NCI-H1092 treated with DMSO at 0.1 percent for 48 hours (cell line): ENCODE data around the gene NOA1.
"Not testable (repeated sequence)": the region's sequence is repeated elsewhere in the genome, so short reads cannot be mapped to it uniquely, and the experiment has no call there.

Source experiments
- DNase-seq: peaks from one replicate; lab custom pipeline; 2025; lab: John Stamatoyannopoulos, UW

NOA1 gene

DNA sequence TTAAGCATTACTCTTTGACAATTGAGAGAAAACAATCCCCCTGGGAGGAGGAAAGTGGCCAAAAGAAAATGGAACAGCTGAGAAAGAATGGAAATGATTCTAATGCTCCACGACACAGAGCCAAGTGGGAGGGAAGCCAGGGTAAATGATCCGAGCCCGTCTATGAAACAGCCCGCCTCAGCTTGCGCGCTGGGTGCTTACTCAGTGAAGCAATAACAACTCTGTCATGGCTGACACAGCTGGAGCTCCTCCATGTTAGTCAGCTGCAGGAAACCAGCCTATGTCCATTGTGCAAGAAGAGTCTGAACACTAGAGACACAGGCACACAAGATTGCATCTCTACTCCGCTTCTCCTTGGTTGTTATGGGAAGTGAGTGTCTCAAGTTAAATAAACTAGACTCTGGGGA, 19.3 kb downstream of the NOA1 start:
- peak; percentile 86 for DNase-seq

DNA sequence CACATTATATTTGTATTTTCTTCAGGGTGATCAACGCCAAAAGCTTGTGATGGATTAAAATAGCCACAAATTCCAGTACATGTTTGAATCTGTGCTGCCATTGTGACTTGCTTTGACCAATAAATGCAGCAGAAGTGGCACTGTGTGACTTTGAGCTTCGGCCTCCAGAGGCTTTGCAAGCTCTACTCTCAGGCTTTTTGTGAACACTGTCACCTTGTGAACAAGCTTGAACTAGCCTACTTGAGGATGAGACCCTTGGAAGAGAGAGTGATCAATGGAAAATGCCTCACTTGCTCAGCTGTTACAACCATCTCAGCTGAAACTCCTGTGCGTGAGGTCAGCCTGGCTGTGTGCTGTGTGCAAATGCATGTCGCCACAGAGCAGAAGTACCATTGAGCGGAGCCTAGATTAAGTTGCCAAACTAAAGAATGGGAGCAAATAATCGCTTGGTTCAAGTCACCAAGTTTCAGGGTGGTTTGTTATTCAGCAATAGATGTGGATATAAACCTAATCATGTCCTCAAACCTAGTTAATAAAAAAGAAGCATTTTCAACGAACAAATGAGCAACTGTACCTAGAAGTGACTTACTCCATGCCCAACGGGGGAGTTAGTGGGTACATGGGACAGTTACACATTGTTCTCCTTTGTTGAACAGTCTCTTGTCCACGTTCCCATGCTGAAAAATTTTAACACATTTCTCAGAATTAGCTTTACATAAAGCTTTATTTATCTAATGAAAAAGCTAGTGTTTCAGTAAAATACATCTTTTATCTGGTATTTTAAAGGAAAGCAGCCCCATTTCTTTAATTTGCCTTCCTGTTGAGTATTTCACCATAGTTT, 23.5 kb downstream of the NOA1 start:
- no peak for DNase-seq

DNA sequence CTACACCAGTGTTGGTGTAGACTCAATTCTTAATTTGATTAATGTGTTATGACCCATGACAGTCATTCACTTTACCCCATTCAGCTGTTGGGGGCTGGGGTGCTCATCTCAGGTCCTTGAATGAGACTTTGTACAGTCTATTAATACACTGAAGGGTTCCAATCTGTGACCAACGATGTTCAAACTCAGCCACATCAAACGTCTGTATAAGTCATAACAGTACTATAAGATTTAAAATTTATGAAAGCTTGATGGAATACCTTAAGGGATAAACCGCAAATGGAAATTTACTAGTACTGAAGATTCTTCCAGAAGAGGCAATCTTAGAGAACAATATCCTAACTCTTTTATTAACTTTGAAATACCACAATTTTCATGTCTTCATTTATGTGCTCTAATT, 36.0 kb downstream of the NOA1 start:
- no peak for DNase-seq

DNA sequence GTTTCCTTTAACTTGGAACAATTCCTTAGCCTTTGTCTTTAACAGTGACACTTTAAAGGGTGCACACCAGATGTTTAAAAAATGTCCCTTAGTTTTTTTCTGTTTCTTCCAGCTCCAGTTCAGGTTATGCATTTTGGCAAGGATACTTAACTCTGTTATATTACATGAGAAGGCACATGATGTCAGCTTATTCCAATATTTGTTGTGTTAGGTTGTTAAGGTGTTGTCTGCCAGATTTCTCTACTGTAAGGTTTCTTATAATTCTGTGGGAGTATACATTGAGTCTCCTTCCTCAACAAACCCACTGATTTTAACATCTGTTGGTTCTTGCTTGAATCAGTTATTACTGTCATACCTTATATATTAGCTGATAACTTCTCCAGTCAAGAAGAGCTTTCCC, 36.4 kb downstream of the NOA1 start:
- no peak for DNase-seq

DNA sequence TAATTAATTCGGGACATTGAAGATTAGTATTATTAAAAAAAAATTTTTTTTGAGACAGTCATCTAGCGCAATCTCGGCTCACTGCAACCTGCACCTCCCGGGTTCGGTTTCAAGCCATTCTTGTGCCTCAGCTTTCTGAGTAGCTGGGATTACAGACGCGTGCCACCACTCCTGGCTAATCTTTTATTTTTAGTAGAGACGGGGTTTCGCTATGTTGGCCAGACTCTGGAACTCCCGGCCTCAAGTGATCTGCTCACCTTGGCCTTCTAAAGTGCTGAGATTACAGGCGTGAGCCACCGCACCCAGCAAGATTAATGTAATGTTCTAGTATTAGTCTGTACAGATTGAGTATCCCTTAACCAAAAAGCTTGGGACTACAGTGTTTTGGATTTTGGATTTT, 37.0 kb downstream of the NOA1 start:
- DNase-seq = no peak

DNA sequence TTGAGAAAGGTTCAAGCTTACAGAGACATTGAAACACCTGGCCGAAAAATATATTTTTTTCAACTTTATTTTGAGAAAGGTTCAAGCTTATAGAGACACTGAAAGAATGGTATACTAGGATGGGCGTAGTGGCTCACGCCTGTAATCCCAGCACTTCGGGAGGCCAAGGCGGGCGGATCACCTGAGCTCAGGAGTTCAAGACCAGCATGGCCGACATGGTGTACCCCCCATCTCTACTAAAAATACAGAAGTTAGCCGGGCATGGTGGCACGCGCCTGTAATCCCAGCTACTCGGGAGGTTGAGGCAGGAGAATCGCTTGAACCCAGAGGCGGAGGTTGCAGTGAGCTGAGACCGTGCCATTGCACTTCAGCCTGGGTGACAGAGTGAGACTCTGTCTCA, 37.6 kb downstream of the NOA1 start:
- DNase-seq = not testable (repeated sequence)

DNA sequence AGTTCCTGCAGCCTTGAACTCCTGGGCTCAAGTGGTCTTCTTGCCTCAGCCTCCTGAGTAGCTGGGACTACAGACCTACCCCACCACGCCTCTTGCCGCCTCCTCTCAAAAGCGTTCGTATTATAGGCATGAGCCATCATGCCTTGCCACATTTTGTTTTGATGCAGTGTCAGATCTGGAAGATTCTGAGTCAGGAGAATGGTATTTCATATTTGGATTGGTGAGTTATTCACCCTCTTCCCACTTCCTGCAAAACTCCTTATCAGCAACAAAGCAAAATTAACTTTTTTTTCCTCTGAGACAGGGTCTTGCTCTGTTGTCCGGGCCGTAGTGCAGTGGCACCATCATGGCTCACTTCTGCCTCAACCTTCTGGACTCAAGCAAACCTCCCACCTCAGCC, 40.1 kb downstream of the NOA1 start:
- no peak for DNase-seq

DNA sequence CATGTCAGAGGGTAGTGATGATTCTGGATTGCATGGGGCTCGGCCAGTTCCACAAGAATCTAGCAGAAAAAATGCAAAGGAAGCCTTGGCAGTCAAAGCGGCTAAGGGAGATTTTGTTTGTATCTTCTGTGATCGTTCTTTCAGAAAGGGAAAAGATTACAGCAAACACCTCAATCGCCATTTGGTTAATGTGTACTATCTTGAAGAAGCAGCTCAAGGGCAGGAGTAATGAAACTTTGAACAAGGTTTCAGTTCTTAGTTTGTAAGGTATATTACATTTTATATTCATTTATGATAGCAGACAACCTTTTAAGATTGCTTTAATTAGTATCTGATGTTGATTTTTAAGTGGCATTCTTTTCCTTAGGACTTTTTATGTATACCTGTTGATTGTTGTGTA, 45.5 kb downstream of the NOA1 start:
- no peak for DNase-seq

DNA sequence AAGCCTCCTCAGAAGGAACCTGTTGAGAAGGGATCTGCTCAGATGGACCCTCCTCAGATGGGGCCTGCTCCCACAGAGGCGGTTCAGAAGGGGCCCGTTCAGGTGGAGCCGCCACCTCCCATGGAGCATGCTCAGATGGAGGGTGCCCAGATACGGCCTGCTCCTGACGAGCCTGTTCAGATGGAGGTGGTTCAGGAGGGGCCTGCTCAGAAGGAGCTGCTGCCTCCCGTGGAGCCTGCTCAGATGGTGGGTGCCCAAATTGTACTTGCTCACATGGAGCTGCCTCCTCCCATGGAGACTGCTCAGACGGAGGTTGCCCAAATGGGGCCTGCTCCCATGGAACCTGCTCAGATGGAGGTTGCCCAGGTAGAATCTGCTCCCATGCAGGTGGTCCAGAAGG, 46.8 kb downstream of the NOA1 start:
- DNase-seq = no peak

DNA sequence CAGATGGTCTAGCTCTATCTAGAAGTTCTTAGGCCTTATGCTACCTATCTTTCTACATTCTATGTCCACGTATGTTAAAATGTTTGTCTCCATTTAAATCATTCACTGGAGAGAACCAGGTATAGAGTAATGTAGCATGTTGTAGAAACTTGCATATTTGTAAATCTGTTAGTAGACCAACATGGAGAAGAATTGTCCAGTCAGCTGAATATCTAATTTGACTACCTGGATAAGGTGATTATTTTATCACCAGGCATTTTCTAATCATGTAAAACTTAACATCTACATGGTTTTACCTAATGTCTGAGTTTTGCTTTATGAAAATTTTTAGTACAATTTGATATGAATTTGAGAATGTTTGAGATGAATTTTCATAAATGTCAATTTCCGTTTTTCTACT, 50.2 kb downstream of the NOA1 start:
- DNase-seq = no peak

DNA sequence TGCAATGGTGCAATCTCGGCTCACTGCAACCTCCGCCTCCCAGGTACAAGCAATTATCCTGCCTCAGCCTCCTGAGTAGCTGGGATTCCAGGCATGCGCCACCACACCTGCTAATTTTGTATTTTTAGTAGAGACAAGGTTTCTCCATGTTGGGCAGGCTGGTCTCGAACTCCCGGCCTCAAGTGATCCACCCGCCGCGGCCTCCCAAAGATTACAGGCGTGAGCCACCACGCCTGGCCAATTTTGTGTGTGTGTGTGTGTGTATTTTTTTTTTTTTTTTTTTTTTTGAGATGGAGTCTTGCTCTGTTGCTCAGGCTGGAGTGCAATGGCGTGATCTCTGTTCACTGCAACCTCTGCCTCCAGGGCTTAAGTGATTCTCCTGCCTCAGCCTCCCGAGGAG, 62.4 kb downstream of the NOA1 start:
- not testable (repeated sequence) for DNase-seq

DNA sequence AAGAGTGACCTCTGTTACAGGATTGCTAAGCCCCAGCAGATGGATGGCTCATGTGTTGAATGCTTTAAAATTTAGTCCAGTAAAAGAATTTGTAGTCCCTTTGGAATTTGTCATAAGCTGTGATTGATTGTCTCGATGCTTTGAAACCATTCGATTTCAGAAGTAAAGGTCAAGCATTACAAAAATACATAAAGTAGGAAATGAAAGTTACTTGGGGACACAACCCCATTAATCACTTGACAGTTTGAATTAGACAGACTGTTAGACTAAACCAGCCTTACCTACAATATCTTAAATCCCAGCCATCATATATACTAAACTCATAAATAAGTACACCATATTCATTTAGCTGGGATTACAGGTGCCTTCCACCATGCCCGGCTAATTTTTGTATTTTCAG, 63.1 kb downstream of the NOA1 start:
- DNase-seq = no peak
